ES-I3 (cell line): ENCODE measurements around the gene TGM2.

Source experiments
- H3K36me3 ChIP-seq: 2 replicates; pipeline ENCODE4 v1.6.1; 2013; ENCODE audit warnings: mild to moderate bottlenecking, low read length, control low read depth, moderate library complexity; ENCODE audit not compliant: insufficient read depth
- H3K4me1 ChIP-seq: 2 replicates; pipeline ENCODE4 v1.6.1; 2013; ENCODE audit warnings: mild to moderate bottlenecking, control low read depth, low read length; ENCODE audit not compliant: insufficient read depth
- H3K9ac ChIP-seq: 2 replicates; pipeline ENCODE4 v1.6.1; 2013; ENCODE audit warnings: low read depth, mild to moderate bottlenecking, low read length, moderate library complexity
- H3K9me3 ChIP-seq: 2 replicates; pipeline ENCODE4 v1.6.1; 2013; ENCODE audit warnings: mild to moderate bottlenecking, low read length, moderate library complexity; ENCODE audit not compliant: control insufficient read depth, insufficient read depth

The TGM2 gene

GRCh38 chr20:38126146-38126921 is 38.7 kb downstream of the TGM2 start:
- H3K9ac ChIP-seq, result no peak overlapping the region
- no peaks in the 10 kb centered on the region for H3K36me3 ChIP-seq
- H3K4me1 ChIP-seq, result peaks cover 9% of the 10 kb centered on the region; the same call in 1 of the 2 replicates

DNA sequence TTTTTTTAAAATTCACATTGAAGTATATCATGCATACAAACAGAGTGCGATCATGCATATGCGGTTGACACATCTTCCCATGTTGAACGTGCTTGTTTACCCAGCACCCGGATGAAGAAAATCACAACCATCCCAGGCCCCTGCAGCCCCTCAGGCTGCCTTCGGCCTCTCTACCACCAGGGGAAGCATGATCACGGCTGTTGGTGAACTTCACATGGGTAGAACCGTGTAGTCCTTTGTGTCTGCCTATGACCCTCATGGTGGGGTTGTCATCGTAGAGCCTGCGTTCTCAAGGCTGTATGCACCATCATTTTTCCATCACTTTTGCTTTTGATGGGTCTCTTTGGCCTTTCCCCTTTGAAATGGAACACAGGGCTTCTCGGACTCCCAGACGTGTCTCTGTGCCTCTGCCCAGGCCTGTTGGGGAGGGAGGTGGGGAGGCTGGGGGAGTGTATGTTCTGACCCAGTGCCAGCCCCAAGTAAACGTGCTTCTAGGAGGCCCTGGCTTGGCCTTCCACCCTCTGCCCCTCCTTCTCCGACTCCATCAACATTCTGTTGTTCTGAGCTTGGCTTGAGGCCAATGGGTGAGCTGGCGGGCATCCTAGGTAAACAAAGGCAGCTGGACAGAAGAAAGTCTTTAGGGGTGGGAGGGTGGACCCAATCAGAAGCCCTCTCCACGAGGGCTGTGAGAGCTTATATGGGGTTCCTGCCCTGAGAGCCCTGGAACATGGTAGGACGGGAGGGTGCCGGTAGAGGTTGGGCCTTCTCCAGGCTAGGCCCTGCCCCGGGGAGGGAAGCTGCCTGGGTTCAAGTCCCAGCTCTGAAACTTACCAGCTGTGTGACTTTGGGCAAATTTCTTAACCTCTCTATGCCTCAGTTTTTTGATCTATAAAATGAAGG is 39.7 kb downstream of the TGM2 start:
- Histone ChIP-seq H3K9me3 (no peaks in the 10 kb centered on the region), H3K36me3 (no peaks in the 10 kb centered on the region), H3K9ac (no peak overlapping the region), H3K4me1 (peaks cover 9% of the 10 kb centered on the region; the same call in 1 of the 2 replicates)

More at GRCh38 chr20:38126146-38126921, 38.7 kb downstream of the TGM2 start:
- no peaks in the 10 kb centered on the region for H3K9me3 ChIP-seq

GRCh38 chr20:38123021-38123587 is 42.0 kb downstream of the TGM2 start:
- Histone ChIP-seq H3K4me1 (peaks cover 9% of the 10 kb centered on the region; the same call in 1 of the 2 replicates), H3K36me3 (no peaks in the 10 kb centered on the region), H3K9ac (no peak overlapping the region), H3K9me3 (no peaks in the 10 kb centered on the region)

DNA sequence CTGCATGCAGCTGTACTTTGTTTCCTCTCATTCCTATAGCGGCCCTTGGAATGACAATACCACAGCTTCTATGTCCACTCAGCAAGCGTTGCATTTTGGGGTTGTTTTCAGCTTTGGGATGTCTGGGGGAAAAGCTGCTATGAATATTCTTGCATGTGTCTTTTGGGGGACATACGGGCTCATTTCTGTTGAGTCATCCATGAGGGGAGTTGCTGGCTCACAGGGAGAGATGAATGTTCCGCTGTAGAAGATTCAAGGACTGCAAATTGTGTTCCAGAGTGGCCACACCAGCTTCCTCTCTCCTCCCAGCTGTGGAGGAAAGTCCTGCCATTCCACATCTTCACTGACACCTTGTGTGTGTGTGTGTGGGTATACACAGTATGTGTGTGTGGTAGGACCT is 43.3 kb downstream of the TGM2 start:
- Histone ChIP-seq H3K9me3 (no peaks in the 10 kb centered on the region), H3K9ac (no peak overlapping the region), H3K4me1 (peaks cover 12% of the 10 kb centered on the region; the same call in 1 of the 2 replicates), H3K36me3 (no peaks in the 10 kb centered on the region)

GRCh38 chr20:38120625-38120988 is 44.5 kb downstream of the TGM2 start:
- Histone ChIP-seq H3K36me3 (no peaks in the 10 kb centered on the region), H3K9me3 (no peaks in the 10 kb centered on the region), H3K4me1 (peaks cover 12% of the 10 kb centered on the region; the same call in 1 of the 2 replicates), H3K9ac (no peak overlapping the region)

GRCh38 chr20:38119446-38119845 is 45.6 kb downstream of the TGM2 start:
- Histone ChIP-seq H3K36me3 (no peaks in the 10 kb centered on the region), H3K4me1 (peaks cover 12% of the 10 kb centered on the region; the same call in 1 of the 2 replicates), H3K9ac (no peak overlapping the region), H3K9me3 (no peaks in the 10 kb centered on the region)

DNA sequence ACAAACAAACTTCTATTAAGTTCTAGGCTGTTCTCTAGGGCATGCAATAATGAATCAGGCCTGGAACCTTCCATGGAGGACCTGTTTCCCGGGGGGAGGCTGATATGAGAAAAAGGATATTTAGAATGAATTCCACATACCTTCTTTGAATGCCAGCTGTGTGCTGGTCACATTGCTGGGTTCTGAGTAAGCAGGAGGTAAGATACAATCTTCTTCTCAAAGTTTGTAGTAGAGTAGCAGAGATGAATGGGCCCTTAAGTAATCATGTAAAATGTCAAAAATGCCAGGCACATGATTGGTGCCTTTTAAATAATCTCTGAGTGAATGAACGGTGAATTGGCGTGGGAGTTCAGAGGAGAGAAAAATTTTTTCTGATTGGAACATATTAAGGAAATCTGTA is 47.4 kb downstream of the TGM2 start:
- H3K36me3 ChIP-seq, result no peaks in the 10 kb centered on the region
- H3K4me1 ChIP-seq, result 0 out of 2 replicates have a peak, but pooled peaks cover 13% of the 10 kb centered on the region
- no peaks in the 10 kb centered on the region for H3K9me3 ChIP-seq
- H3K9ac ChIP-seq, result no peak overlapping the region

- H3K4me1 ChIP-seq, result 0 out of 2 replicates have a peak, but pooled peaks cover 13% of the 10 kb centered on the region
- H3K36me3 ChIP-seq, result no peaks in the 10 kb centered on the region
- no peaks in the 10 kb centered on the region for H3K9me3 ChIP-seq
- H3K9ac ChIP-seq, result no peak overlapping the region
These were observed 47.9 kb downstream of the TGM2 start for GRCh38 chr20:38117205-38117604.

GRCh38 chr20:38116409-38117165 is 48.5 kb downstream of the TGM2 start:
- Histone ChIP-seq H3K9me3 (no peaks in the 10 kb centered on the region), H3K4me1 (0 out of 2 replicates have a peak, but pooled peaks cover 8% of the 10 kb centered on the region), H3K36me3 (no peaks in the 10 kb centered on the region), H3K9ac (no peak overlapping the region)

GRCh38 chr20:38115896-38116295 is 49.2 kb downstream of the TGM2 start:
- Histone ChIP-seq H3K9ac (no peak overlapping the region), H3K36me3 (no peaks in the 10 kb centered on the region), H3K9me3 (no peaks in the 10 kb centered on the region), H3K4me1 (0 out of 2 replicates have a peak, but pooled peaks cover 8% of the 10 kb centered on the region)

GRCh38 chr20:38115205-38115604 is 49.9 kb downstream of the TGM2 start:
- Histone ChIP-seq H3K36me3 (no peaks in the 10 kb centered on the region), H3K9ac (no peak overlapping the region), H3K9me3 (no peaks in the 10 kb centered on the region), H3K4me1 (0 out of 2 replicates have a peak, but pooled peaks cover 8% of the 10 kb centered on the region)

DNA sequence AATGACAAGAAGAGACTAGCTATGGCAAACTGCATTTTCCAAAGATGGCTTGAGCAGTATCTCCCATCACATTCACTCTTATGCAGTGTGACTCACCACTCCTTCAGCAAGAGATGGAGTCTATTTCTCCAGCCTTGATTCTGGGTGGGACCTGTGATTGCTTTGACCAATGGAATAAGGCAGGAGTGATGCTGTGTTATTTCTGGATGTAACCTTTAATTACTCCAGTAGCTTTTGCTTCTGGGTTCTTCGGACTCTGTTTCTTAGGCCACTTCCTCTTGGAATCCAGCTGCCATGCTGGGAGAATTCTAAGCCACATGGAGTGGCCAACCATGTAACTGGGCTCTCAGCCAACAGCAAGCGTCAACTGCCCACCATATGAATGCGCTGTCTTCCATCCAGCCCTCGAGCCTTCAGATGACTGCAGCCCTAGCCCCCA is 50.7 kb downstream of the TGM2 start:
- Histone ChIP-seq H3K9me3 (no peaks in the 10 kb centered on the region), H3K4me1 (0 out of 2 replicates have a peak, but pooled peaks cover 8% of the 10 kb centered on the region), H3K36me3 (no peaks in the 10 kb centered on the region), H3K9ac (no peak overlapping the region)

- Histone ChIP-seq H3K36me3 (no peaks in the 10 kb centered on the region), H3K4me1 (0 out of 2 replicates have a peak, but pooled peaks cover 8% of the 10 kb centered on the region), H3K9me3 (no peaks in the 10 kb centered on the region), H3K9ac (no peak overlapping the region)
These were observed 51.4 kb downstream of the TGM2 start for GRCh38 chr20:38113401-38114325.
